ENCODE measurements around the gene ARMC7. TPM values are rescaled to one million over a fixed set of nuclear protein-coding genes. Genes with fewer than 3 reads are reported as not detected.

The ARMC7 gene
- total RNA-seq, 1 donor from 2014 or later = 8.0 TPM

DNA sequence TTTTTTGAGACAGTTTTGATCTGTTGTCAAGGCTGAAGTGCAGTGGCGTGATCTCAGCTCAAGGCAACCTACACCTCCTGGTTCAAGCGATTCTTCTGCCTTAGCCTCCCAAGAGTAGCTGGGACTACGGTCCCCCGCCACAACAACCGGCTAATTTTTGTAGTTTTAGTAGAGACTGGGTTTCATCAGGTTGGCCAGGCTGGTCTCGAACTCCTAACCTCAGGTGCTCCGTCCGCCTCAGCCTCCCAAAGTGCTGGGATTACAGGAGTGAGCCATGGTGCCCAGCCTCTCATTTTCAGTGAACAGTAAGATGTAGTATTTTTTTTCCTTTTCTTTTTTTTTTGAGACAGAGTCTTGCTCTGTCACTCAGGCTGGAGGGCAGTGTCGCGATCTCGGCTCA is 65.2 kb downstream of the ARMC7 start:
- no peak for DNase-seq (ENCODE audit: low spot score)
- intact Hi-C loops (cut with DNase I) = loop anchor here (5.0 kb wide), 1 partner anchor 58 kb away; no protein-coding TSS in a partner anchor

DNA sequence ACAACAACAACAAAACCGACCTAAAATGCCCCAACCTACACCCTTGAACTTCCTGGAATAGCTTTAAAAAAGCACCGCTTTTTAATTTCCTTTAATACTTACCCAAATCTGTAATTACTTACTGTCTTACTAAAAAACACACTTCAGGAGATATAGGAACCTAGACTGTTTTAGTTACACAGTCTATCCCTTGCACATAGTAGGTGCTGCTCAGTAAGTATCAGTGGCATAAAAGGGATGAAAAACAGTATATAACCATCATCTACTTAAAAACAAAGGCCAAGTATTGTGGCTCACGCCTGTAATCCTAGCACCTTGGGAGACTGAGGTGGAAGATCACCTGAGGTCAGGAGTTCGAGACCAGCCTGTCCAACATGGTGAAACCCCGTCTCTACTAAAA is 66.9 kb downstream of the ARMC7 start:
- intact Hi-C loops (cut with DNase I) = no loop called here
- DNase-seq (ENCODE audit: low spot score) = no peak

DNA sequence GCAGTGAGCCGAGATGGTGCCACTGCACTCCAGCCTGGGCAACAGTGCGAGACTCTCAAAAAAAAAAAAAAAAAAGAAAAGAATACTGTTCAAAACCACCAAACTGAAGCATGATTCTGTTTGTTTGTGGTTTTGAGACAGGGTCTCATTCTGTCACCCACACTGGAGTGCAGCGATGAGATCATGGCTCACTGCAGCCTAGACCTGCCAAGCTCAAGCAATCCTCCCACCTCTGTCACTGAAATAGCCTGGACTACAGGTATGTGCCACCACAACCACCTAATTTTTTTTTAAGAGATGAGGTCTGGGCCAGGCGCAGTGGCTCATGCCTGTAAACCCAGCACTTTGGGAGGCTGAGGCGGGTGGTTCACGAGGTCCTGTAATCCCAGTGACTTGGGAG is 68.7 kb downstream of the ARMC7 start:
- DNase-seq (ENCODE audit: low spot score) = no peak
- intact Hi-C loops (cut with DNase I) = no loop called here

Other genes with a start within 250 kb of the ARMC7 start
- 3.9 TPM for gene FDXR, start 237.0 kb upstream of the ARMC7 start, total RNA-seq
- gene FADS6, start 216.3 kb upstream of the ARMC7 start, total RNA-seq = not detected
- not detected for gene USH1G, start 186.7 kb upstream of the ARMC7 start, total RNA-seq
- gene OTOP2, start 185.7 kb upstream of the ARMC7 start, total RNA-seq = not detected
- gene OTOP3, start 174.1 kb upstream of the ARMC7 start, total RNA-seq = not detected
- gene HID1, start 137.2 kb upstream of the ARMC7 start, total RNA-seq = 9.0 TPM
- 20.1 TPM for gene CDR2L, start 122.3 kb upstream of the ARMC7 start, total RNA-seq
- 39.3 TPM for gene MRPL58, start 97.3 kb upstream of the ARMC7 start, total RNA-seq
- 616 TPM for gene ATP5PD, start 63.0 kb upstream of the ARMC7 start, total RNA-seq
- 43.2 TPM for gene KCTD2, start 62.7 kb upstream of the ARMC7 start, total RNA-seq
- gene SLC16A5, start 22.0 kb upstream of the ARMC7 start, total RNA-seq = 22.7 TPM
- 27.7 TPM for gene NT5C, start 21.8 kb downstream of the ARMC7 start, total RNA-seq
- gene JPT1, start 44.5 kb downstream of the ARMC7 start, total RNA-seq = 15.2 TPM
- gene SUMO2, start 73.0 kb downstream of the ARMC7 start, total RNA-seq = 214 TPM
- 26.3 TPM for gene NUP85, start 95.7 kb downstream of the ARMC7 start, total RNA-seq
- gene GGA3, start 151.6 kb downstream of the ARMC7 start, total RNA-seq = 24.2 TPM
- gene MRPS7, start 151.9 kb downstream of the ARMC7 start, total RNA-seq = 102 TPM
- 18.1 TPM for gene MIF4GD, start 161.3 kb downstream of the ARMC7 start, total RNA-seq
- gene SLC25A19, start 179.5 kb downstream of the ARMC7 start, total RNA-seq = 8.5 TPM

All from cardiac septum (tissue), 1 donor.